Stimulated activated CD8-positive, alpha-beta memory T cell treated with anti-CD3 and anti-CD28 coated beads, Interleukin-7, amount 100 ng/mL, for 48 hours (primary cell): ENCODE data around the gene PATL1.
"Not testable (repeated sequence)": the region's sequence is repeated elsewhere in the genome, so short reads cannot be mapped to it uniquely, and the experiment has no call there.

Experiments used
- DNase-seq, 2 donors: peaks; one replicate each; pipeline ENCODE4 v3.0.0-alpha.2; 2020; ENCODE audit warnings: low read depth in 1 of 2; ENCODE audit errors: extremely low read depth in 1 of 2

The PATL1 gene, protein sequence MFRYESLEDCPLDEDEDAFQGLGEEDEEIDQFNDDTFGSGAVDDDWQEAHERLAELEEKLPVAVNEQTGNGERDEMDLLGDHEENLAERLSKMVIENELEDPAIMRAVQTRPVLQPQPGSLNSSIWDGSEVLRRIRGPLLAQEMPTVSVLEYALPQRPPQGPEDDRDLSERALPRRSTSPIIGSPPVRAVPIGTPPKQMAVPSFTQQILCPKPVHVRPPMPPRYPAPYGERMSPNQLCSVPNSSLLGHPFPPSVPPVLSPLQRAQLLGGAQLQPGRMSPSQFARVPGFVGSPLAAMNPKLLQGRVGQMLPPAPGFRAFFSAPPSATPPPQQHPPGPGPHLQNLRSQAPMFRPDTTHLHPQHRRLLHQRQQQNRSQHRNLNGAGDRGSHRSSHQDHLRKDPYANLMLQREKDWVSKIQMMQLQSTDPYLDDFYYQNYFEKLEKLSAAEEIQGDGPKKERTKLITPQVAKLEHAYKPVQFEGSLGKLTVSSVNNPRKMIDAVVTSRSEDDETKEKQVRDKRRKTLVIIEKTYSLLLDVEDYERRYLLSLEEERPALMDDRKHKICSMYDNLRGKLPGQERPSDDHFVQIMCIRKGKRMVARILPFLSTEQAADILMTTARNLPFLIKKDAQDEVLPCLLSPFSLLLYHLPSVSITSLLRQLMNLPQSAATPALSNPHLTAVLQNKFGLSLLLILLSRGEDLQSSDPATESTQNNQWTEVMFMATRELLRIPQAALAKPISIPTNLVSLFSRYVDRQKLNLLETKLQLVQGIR

DNA sequence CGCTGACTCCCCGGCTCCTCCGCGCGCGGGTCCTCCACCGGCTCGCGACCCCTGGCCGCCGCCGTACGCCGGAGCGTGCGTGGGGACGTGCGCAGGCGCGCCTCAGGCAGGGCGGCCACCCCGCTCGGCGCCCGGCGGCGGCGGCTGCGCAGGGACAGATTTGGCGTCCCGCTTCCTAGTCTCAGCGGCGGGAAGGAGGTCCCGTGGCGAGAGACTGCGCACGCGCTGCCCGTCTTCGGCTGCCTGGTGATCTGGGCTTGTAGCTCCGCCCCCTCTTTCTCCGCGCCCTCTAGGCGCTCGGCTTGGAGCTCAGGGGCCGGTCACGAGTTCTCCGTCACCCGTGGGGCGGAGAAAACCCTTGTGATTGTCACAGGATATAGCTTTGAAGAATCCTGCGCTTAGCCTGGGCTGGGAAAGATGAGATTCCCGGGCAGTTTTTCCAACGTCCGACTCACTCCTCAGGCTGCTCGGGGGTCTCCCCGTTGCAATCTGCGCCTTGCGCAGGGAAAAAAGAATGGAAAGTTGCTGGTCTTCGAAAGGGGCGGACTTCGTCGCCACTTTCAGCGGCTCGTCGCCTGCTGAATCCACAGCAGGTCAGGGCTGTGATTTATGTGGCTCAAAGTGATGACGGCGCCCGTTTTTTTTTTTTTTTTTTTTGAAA is at the start of gene PATL1:
TSS of gene PATL1 (minus strand) at position 88 of the 661 bp plus-strand sequence. CDS start 142 bp downstream, outside the sequence.
- DNase-seq: peak; percentile 96 to 98

DNA sequence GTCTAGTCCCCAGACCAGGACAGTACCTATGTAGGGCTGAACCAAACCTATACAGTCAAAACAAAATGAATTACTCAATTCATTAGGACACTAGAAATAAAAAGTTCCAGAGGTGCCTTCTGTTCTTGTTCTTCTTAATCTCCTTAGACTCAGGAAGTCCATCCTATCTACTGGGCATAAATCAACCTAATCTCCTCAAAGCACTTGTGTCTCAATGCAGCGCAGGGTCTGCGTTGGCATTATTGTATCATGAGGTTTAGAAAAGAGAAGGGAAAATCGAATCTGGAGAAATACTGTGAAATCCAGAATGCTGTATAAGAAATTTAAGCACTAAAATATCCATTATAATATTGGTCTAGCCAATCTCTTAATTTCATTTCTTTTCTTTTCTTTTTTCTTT is 47.2 kb upstream of the PATL1 start:
- no peak for DNase-seq

DNA sequence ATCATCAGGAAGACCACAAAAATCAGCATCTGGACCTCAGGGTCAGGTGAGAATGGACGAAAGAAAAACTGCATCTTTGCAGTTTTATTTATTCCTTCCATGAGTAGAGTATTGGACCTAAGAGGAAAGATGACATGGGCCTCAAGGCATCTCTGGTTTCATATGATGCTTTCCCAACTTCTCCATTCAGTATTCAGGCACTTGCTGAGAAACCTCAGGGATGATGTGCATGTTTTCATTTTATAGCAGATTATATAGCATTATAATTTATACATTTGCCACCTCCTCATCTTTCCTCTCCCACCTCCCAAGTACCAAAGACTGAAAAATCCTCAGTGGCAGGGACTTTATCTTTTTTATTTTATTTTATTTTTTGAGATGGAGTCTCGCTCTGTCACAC is 44.9 kb upstream of the PATL1 start, which contains the start of gene OR10V1:
TSS of gene OR10V1 (minus strand) at position 101 of the 400 bp plus-strand sequence. CDS start at position 101, 0 bp downstream.
- no peak for DNase-seq

DNA sequence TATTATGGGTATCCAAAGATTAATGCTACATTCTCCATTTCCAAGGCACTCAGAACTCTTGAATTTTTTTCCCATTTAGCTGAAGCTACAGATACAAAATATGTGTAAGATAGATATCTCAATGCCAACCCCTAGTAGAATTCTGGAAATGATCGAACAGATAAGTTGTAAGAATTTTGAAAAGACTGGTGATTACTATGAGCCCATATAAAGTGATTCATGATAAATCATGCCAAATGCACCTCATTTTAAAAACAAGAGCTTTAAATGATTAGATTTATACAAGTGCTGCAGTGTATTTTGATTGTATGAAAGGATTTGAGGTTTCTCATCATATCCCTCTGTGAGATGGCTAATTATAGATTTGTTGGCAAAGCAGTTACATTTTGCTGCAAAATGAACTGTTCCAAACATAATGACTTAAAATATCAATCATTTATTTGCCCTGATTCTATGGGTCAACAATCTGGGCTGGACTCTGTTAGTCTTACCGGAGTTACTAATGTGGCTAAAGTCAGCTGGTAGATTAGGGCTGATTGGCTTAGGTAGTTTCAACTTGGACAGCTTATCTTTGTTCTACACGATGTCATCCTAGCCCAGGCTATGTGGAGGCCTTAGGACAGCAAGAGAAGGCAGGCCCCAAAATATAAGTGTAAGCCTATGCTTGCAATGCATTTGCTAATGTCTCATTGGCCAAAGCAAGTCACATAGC is 41.5 kb upstream of the PATL1 start:
- no peak for DNase-seq

DNA sequence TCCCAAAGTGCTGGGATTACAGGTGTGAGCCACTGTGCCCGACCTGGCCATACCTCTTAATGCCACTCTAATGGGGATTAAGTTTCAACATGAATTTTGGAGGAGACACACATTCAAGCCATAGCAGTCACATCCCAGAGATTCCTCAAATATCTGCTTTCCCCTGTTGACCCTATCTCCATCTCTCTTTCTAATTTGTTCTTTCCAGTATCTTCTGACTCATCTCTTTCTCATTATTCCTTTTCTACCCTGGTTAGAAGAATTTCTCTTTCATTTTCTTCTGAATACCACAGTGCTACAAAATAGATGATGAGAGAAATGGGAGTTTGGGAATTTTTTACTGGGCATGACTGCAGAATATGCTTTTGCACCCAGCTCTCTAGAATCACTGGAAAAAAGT is 39.7 kb upstream of the PATL1 start:
- DNase-seq: no peak

DNA sequence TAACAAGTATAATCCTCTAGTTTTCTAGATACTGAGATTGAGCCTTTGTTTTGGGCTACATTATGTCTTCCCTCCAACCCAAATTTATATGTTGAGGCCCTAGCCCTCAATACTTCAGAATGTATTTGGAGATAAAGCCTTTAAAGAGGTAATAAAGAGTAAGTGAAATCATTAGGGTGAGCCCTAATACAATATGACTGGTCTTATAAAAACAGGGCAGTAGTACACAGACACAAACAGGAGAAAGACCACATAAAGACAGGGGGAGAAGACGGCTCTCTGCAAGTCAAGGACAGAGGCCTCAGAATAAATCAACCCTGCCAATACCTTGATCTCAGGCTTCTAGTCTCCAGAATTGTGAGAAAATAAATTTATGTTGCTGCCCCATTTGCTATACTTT is 38.5 kb upstream of the PATL1 start:
- no peak for DNase-seq

DNA sequence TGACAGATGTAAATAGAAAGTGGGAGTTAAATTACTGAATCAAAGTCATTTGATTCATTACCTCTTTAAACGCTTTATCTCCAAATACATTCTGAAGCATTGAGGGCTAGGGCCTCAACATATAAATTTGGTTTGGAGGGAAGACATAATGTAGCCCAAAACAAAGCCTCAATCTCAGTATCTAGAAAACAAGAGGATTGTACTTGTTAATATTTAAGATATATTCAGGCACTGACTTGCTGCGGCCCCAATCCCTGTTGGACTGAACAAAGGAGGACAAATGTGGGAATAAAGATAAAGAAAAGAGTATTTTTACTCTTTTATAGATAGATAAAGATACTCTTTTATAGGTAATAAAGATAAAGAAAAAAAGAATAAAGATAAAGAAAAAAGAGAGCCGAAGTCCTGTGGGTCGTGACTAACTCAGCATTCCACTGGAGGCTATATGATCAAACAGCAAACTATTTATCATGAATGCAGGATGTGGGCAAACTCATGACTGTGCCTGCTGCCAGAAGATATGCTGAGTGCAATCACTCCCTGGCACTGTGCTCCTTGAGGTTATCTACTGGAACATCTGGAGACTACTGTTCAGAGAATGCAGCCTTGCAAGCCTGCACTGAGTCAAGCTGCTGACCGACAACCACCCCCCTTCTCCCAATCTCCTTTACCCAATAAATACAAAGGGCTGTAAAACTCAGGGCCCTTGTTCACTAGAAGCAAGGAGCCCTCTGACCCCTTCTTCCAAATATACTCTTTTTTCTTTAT is 37.9 kb upstream of the PATL1 start:
- no peak for DNase-seq

DNA sequence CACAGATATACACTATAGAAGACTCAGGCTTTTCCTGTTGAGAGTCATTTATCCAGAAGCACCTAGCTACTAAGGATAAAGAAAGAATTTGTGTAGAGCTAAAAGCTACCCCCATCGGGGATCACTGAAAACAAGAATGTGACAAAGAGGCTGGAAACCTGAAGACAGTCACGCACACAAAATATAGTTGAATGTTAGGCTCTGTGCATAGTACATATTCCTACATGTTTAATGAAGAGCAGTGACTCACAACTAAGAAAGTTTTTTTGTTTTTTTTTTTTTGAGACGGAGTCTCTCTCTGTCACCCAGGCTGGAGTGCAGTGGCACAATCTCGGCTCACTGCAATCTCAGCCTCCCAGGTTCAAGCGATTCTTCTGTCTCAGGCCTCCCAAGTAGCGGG is 36.5 kb upstream of the PATL1 start:
- DNase-seq: no peak

DNA sequence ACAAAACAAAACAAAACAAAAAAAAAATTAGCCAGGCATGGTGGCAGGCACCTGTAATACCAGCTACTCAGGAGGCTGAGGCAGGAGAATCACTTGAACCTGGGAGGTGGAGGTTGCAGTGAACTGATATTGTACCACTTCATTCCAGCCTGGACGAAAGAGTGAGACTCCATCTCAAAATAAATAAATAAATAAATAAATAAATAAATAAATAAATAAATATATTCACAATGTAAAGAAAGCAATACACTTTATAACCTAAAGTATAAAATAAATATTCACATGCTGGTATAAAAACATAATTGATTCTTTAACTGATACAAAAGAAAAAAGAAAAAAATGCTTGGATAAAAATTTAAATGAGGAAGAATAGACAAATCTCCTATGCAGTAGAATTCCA is 34.7 kb upstream of the PATL1 start:
- DNase-seq: not testable (repeated sequence)

DNA sequence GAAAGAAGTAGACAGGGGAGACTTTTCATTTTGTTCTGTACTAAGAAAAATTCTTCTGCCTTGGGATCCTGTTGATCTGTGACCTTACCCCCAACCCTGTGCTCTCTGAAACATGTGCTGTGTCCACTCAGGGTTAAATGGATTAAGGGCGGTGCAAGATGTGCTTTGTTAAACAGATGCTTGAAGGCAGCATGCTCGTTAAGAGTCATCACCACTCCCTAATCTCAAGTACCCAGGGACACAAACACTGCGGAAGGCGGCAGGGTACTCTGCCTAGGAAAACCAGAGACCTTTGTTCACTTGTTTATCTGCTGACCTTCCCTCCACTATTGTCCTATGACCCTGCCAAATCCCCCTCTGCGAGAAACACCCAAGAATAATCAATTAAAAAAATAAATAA is 31.3 kb upstream of the PATL1 start:
- not testable (repeated sequence) for DNase-seq

DNA sequence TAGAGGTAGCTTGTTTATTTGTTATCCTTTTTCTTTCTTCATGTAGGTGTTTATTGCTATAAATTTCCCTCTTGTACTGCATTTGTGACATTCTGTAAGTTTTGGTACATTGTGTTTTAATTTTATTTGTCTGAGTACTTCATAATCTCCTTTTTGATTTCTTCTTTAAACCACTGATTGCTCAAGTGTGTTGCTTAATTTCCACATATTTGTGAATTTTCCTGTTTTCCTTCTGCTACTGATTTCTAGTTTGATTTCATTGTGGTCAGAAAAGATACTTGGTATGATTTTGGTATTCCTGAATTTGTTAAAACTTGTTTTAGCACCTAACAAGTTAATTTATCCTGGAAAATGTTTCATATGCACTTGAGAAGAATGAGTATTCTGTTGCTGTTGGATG is 29.7 kb upstream of the PATL1 start:
- no peak for DNase-seq

DNA sequence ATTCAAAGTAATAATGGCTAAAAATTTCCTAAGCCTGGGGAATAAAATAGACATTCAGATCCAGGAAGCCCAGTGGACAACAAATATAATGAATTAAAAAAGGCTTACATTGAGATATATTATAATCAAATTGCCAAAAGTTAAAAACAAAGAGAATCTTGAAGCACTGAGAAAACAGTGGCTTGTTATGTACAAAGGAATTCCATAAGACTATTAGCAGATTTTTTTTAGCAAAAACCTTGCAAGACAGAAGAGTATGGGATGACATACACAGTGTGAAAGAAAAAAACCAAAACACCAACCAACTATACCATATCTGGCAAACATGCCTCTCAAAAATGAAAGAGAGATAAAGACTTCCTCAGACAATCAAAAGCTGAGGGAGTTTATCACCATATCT is 24.1 kb upstream of the PATL1 start:
- no peak for DNase-seq

DNA sequence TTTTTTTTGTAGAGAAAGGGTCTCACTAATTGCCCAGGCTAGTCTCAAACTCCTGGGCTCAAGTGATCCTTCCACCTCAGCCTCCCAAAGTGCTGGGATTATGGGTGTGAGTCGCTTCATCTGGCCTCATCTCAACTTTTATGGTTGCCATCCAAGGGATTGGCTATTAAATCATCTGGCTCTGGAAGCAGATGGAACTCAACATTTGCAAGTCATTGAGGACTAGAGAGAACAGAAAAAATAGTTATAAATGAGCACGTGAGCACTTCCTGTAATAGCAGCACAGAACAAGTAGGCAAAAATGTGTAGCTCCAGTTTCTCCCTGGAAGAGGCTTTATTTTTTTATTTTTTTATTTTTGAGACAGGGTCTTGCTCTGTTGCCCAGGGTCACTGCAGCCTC is 22.3 kb upstream of the PATL1 start:
- DNase-seq: no peak

DNA sequence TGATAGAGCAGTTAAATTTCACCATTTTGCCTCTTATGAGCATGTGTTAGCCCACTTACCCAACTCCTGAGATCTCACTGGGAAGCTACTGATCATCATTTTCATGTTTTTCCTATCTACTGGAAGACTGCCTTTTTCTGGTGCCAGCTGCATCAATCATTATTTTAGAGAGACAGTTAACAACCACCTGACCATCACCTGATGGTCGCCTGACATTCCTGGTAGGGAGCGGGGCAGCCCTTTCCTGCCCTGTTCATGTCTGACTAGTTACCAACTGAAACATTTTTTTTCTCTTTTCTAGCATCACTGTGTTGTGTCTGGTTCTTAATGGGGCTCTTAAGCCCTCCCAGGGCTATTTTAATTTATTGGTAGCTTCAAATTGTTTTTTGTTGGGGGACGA is 20.2 kb upstream of the PATL1 start:
- no peak for DNase-seq

DNA sequence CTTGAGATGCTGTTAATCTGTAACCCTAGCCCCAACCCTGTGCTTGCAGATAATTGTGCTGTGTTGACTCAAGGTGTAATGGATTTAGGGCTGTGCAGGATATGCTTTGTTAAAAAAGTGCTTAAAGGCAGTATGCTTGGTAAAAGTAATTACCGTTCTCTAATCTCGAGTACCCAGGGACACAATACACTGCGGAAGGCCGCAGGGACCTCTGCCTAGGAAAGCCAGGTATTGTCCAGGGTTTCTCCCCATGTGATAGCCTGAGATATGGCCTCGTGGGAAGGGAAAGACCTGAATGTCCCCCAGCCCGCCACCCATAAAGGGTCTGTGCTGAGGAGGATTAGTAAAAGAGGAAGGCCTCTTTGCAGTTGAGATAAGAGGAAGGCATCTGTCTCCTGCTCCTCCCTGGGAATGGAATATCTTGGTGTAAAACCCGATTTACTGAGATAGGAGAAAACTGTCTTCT is 12.5 kb upstream of the PATL1 start:
- not testable (repeated sequence) for DNase-seq

DNA sequence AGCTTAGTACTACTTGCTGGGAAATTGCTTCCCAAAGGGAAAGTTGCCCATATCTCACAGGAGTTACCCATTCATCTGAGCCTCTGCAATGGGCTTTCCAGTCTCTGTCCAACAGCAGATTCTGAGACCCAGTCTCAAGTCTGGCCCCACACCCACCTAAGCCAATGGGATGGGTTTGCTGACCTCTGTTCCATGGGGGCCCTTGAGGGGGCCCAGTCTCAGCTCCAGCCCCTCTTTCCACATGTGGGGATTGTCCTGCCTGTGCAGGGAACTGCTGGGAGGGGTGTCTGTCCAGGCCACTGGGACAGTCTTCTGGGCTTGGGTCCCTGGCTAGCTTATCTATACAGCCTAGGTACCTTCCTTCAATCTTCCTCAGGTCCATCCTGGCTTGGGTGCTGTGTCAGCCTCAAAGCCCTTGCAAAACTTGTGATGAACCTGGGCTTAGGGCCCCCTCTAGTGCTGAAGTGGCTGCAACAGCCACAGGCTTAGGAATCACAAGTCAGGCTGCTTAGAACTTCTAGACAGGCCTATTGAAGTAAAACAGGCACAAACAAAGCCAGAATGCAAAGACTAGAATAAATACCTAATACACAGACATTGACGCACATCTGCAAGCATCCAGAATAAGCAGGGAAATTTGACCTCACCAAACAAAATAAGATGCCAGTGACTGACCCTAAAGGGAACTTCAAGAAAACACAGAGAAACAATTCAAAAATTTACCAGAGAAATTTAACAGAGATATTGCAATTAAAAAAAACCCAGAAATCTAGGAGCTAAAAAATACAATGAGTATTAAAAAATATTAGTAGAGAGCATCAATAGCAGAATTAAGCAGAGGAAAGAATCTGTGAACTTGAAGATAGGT is 11.7 kb upstream of the PATL1 start:
- DNase-seq: peak in 1 of 2 donors; percentile 23

DNA sequence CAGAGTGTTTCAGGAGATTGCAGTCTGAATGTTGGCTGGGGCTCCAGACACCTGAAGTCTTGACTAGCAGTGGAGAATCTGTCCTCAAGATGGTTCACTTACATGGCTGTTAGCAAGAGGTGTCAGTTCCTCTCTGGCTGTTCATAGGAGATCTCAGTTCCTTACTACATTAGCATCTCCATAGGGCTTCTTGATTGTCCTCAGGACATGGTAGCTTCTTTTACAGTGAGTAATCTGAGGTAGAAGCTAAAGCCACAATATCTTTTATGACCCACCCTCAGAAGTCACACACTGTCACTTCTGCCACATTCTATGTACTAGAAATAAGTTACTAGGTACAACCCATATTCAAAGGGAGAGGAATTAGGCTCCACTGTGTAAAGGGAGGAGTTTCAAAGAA is 10.5 kb upstream of the PATL1 start:
- no peak for DNase-seq

DNA sequence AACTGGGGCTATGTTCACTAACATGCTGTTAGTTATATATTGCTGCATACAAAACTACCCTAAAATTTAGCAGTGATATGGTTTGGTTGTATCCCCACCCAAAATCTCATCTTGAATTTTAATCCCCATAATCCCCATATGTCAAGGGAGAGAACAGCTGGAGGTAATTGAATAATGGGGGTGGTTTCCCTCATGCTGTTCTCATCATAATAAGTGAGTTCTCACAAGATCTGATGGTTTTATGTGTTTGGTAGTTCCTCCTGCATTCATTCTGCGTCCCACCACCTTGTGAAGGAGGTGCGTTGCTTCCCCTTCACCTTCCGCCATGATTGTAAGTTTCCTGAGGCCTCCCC is 10.0 kb upstream of the PATL1 start:
- no peak for DNase-seq

DNA sequence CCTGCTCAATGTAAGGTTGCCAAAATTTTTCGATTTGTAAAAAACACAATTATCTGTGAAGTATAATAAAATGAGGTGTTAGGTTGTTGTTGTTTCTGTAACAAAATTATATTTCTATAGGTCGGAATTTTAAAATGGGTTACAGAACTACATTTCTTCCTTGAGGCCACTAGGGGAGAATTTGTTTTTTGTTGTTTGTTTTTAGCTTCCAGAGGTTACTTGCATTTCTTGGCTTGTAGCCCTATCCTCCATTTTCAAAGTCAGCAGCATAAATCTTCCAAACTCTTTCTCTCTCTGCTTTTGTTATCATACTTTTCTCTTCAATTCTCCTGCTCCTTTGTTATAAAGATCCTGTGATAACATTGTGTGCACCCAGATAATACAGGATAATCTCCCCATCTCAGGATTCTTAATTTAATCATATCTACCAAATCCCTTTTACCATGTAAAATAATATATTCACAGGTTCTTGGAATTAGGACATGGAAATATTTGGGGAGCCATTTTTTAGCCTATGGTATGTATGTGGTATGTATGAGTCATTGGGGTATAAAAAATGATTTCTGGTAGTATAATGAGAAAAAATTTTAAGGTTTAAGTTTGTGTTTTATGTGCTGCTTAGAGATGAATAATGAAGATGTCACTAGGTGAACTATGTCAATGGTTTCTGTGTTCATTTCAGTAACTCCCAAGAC is 9.4 kb upstream of the PATL1 start:
- DNase-seq: no peak
